GM18502 (cell line): ENCODE data around the gene BIRC6.
"Not testable (repeated sequence)": the region's sequence is repeated elsewhere in the genome, so short reads cannot be mapped to it uniquely, and the experiment has no call there.

Source experiments
- ATAC-seq: cut with Tn5 transposase; IDR thresholded peaks from one replicate; pipeline ENCODE4 v1.9.1; 2021; ENCODE audit warnings: mild to moderate bottlenecking; ENCODE audit not compliant: unreplicated experiment, poor library complexity

Gene BIRC6

DNA sequence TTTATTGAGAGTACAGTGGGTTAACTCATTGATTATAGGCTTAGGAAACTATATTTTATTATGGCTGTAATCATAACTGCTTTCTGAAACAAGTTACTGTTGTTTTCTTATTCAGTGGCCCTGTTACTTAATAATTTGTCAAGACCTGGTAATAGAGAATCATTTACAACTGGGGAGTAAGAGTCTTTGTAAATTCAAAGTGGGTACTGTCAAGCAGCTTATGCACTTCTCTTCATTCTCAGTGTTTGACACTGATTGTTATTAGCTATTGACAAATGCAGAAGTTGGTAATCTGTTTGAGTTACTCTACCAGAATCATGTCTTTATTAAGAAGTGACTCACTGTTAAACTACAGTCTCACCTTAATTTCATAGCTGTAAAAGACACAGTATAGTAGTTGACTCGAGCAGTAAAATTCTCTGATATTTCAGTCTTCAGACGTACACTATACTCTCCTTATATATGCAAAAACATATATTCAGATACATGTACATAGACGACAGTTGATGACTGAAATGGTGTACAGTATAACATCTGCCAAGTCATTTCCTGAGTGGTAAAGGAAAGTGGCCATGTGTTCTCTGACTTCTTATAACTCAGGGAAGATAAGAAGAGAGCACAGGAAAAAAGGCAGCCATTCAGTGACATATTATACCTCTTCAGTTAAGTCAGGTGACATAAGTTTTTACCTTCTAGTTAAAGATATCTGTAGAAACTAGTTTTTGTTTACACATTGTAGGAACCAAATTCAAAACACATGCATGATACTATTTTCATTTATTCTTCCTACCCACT, 235.0 kb downstream of the BIRC6 start:
- ATAC-seq: peak; percentile 77

DNA sequence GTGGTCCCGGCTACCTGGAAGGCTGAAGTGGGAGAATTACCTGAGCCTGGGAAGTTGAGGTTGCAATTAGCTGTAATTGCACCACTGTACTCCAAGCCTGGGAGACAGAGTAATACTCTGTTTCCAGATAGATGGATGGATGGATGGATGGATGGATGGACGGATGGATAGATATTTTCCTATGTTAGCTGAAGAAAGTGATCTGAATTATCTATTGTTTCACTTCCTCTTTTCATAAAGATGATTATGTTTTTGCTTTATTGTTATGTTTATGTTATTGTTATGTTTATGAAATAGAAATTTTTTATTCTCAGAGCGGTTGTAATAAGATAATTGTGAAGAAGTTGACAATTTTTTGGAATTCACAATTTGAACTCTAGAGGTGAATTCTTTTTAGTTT, 237.8 kb downstream of the BIRC6 start:
- ATAC-seq: no peak

DNA sequence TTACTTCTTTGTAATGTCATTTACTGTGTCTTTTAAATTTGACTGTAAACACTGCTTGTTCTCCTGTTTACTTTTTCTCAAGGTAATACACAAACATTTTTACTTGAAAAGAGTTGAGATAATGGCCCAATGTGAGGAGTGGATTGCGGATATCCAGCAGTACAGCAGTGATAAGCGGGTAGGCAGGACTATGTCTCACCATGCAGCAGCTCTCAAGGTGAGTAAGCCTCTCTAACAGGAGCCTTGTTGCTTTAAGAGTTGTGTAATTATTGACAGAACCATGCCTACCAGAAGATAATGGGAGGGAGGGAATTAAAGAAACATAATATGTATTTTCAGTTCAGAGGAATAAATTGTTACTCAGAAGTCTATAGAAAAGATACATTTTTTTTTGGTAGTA, 254.5 kb downstream of the BIRC6 start:
- no peak for ATAC-seq

DNA sequence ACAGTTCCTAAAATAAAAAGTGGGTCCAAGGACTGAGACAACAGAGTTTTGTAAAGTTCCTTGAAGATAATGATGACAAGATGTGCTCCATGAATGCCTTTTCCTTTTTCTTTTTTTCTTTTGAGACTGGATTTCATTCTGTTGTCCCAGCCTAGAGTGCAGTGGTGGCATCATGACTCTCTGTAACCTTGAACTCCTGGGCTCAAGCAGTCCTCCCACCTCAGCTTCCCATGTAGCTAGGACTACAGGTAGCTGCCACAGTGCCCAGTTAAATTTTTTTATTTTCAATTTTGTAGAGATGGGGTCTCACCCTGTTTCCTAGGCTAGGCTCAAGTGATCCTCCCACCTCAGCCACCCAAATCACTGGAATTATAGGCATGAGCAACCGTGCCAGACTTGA, 254.9 kb downstream of the BIRC6 start:
- ATAC-seq: no peak

DNA sequence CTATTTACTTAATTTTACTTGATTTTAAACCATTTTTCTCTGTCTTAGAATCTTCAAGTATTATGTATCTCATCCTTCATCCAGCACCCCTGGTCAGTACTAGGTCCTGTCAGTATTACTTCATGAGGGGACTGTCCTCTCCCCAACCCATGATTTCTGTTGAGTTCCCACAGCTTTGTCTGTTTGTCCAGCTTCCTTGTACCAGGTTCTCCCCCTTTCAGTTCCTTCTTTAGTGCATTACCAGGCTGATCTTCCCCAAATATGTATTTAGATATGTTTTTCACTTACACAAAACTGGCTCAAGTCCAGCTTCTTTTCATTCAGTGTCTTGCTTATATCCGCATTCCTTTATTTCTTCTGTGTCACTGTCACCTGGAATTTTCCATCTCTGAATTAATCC, 257.3 kb downstream of the BIRC6 start:
- ATAC-seq: no peak

DNA sequence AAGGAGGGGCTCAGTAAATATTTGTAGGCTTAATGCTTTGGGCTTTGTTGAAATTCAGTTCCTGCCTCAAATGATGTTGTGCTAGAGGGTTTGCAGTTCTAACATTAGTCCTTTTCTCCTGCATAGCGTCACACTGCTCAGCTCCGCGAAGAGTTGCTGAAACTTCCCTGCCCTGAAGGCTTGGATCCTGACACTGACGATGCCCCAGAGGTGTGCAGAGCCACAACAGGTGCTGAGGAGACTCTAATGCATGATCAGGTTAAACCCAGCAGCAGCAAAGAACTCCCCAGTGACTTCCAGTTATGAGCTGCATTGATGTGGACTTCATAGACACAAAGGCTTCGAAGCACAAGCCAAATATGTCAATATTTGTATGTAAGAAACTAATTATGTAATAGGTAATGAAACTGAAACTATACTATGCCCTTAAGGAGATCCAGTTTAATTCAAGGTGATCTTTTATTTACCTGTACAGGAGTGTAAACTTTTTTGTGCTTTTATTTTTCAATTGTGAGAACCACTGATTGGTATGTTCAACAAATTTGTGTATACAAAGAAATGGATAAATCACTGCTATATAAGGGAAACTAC, 260.9 kb downstream of the BIRC6 start:
- ATAC-seq: no peak

DNA sequence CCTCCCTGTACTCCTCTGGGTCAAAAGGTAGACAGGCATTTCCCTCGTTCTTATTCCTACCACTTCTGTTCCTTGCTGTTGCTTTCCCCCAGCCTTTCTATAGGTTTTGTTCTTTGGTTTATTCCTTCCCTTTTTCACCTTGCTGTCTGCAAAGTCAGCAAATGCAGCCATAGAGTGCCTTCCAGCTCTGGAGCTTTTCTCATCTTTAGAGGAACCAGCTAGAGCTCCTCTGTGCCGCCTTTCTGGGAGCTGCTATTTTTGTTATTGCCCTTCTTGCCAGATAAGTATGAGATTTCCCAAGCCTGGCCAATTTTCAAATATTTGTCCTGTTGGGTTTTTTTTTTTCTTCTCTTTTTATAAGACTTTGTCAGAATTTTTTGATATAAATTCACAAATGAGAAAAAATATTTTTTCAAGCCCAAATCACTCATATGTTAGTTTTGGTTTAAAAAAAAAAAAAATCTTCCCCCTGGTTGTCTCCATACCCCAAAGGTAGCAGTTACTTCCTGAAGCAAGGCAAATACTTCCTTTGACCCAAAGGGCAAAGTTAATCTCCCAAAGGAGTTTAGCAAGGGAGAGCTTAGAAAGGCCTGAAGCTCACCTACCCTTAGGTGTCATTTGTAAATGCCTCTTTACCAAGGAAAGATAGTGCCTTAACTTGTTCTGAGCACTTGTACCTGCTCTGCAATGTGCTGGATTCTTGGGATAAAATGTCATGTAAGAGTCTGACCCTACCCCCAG, 265.9 kb downstream of the BIRC6 start:
- ATAC-seq: no peak

DNA sequence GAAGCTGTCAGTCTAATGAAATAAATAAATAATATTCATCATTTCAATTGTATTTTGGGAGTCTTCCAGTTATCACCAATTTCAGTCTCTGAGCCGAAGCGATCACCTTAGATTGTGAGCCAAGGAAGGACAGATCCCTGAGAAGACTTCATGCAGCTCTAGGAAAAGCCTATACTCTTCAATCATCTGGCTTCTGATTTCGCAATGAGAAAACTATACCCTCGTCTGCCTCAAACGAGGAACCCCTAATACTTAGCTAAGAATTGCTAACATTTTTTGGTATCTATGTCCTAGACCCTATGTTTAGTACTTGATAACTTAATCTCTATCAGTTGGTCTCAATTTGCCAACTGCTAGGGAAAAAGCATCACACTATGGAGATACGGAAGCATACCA, 266.5 kb downstream of the BIRC6 start:
- ATAC-seq: no peak

DNA sequence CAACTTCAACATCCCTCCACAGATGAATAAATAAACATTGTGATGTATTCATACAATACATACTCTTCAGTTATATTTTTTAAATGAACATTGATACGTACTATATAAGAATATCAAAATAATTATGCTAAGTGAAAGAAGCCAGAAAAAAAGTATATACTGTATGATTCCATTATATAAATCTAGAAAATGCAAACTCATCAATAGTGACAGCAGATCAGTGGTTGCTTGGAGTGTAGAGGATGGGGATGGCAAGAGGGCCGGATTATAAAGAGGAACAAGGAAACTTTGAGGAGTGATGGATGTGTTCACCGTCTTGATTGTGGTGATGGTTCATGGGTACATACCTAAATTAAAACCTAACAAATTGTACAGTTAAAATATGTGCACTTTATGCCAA, 268.0 kb downstream of the BIRC6 start:
- ATAC-seq: no peak

DNA sequence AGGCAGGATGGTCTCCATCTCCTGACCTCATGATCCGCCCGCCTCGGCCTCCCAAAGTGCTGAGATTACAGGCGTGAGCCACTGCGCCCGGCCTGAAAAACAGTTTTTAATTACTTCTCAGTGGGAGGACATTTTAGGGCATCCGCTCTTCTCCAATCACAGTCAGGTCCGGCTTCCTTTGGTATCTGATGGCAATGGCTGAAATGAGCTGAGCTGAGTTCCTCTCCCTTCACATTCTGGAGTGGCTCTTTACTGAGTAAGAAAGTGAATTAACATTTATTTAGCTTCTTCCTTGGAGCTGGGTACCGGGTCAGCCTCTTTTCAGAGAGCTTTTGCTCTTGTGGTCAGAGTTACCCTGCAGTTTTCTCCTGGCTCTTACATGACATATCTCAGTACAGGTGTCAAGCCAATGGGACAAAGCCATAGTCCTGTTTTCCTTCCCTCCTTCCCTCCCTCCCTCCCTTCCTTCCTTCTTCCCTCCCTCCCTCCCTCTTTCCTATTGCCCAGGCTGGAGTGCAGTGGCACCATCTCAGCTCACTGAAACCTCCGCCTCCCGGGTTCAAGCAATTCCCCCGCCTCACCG, 269.9 kb downstream of the BIRC6 start:
- ATAC-seq: no peak

DNA sequence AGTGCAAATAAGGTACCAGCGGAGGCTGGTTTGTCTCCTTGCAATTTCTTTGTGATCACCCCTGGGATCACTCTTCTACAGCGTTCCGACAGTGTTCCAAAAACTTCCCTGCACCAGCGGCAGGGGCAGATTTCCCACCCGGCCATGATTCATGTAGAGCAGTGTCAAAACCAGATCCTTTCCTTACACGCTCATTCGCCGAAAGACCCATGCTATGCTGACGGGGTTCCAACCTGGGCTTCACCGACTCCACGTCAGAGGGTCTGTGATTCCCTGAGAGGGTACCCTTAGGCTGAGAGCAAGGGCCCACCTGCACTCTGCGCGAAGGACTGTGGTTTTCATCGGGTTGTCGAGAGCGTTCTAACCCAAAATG, 270.6 kb downstream of the BIRC6 start:
- ATAC-seq: peak; percentile 37

DNA sequence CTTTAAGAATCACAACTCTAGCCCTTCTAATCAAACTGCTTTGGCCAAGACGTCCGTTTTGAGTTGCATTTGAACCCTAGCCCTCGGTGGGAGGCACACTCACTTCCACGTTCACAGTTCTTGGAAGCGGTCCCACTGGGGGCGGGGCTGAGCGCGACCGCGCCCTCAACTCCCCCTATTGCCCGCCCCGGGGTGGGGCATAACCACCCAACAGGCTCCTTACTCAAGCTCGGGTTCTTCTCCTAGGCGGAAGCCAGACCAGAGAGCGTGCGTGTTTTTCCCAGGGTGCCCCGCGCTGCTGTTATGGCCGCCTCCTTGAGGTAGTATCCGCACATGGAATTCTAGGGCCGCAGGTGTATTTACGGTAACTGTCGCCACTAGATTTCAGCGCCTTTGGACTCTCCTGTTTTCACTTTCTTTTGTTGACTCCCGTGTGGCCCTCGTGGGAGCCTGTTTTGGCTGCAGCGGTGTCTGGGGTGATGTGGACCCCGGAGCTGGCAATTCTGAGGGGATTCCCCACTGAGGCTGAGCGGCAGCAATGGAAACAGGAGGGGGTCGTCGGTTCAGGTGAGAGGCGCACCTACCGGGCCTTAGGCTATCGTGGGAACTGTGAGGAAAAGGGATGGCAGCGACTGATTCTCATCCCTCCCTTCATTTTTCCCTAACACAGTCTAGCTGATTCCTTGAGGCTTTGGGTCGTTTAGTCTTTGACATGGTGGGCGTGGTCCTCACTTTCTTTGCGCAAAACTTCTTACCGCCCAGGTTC, 271.2 kb downstream of the BIRC6 start, which contains the start of gene TTC27:
TTC27 (plus strand) TSS at position 237 of the 766 bp plus-strand sequence; CDS start at position 480, 243 bp downstream.
- ATAC-seq: peak; percentile 100

DNA sequence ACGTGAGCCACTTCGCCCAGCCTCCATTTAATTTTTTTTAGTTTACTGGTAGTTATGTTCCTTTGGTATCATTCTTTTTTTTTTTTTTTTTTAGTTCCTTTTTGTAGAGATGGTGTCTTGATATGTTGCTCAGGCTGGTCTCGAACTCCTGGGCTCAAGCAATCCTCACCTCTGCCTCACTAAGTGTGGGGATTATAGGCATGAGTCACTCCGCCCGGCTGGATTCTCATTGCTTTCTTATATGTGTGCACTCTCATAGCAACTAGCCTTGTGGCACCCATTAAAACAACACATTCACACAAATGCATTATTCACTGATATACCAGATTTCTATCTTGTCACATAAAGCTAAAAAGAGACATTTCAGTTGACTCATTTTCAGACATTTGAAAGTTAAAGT, 275.3 kb downstream of the BIRC6 start:
- no peak for ATAC-seq

DNA sequence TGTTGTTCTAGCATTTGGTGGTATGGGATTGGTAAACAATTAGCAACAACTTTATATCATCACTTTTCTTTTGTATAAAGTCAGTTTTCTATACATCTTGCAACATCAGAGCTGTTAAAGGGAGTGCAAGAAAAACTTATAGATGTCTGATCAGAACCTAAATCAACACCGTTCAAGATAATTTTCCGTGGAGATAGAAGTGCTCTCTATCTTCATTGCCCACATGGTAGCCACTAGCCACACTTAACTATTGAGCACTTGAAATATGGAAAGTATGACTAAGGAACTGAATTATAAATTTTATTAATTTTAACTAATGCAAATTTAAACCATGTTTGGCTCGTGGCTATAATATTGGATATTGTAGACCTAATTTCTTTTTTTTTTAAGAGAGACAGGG, 276.2 kb downstream of the BIRC6 start:
- ATAC-seq: no peak

DNA sequence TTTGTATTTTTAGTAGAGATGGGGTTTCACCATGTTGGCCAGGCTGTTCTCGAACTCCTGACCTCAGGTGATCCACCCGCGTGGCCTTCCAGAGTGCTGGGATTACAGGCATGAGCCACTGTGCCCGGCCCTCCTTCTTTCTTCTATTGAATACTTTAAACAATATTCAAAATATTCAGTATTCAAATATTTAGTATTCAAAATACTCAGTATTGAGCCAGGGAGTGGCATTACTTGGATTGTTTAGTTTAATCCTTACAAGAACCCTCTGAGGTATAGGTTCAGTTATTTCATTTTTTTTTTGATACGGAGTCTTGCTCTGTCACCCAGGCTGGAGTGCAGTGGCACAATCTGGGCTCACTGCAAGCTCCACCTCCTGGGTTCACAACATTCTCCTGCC, 281.7 kb downstream of the BIRC6 start:
- not testable (repeated sequence) for ATAC-seq

DNA sequence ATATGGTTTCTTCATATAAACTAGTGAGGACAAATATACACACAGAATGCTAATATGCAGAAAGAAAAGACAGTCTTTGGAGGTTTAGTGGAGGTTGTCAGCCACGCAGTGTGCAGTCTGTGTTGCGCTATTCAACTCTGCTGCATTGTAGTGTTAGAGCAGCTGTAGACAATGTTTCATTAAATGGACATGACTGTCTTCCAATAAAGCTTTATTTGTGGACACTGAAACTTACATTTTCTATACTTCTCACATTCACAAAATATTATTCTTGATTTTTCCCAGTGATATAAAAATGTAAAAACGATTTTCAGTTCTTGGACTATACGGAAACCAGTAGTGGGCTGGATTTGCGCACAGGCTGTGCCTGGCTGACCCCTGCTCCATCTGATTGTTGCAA, 284.4 kb downstream of the BIRC6 start:
- ATAC-seq: no peak

DNA sequence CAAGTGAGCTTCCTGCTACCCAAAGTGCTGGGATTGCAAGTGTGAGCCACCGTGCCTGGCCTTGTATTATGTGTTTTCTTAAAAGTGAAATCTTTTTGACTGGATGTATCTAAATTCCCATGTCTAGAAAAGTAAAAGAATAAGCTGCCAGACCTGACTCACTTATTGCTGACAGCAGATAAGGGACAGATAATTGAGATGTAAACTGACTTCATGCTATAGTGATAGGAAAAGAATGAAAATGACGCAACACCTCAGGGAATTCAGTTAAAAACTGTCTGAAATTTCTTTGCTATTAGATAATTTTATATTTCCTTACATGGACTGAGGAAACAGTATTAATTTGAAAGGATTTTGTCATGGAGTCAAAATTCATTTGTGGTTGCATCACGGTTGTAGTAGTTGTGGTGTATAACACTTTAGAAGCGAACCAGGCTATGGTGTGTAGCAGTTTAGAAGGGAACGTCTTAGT, 290.4 kb downstream of the BIRC6 start:
- ATAC-seq: no peak

DNA sequence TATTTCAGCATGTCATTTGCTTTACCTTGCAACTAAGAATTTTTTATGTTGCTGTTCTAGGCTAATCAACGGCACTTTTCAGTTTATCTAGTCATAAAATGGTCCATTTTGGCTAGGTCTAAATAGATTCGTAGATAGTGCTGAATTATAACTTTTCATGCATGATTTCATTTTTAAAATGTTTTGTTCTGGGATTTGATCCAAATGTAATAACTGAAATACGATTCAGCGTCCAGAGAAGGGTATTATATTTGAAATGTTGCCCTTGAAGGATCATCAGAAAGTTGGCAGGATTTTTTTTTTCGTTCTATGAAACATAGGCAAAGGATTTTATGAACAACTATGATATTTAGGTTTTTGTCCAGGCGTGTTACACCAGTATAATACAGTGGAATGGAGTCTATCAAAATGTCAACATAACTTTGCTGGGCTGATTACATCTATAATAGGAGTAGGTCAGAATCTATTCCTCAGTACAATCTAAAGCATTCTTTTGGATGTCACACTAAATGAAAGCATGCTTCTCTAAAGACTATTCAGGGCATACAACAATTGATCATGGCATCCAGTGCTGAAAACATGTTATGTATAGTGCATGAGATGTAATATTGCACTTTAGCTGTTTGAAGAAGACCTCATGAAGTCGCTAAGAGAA, 295.9 kb downstream of the BIRC6 start:
- ATAC-seq: no peak

DNA sequence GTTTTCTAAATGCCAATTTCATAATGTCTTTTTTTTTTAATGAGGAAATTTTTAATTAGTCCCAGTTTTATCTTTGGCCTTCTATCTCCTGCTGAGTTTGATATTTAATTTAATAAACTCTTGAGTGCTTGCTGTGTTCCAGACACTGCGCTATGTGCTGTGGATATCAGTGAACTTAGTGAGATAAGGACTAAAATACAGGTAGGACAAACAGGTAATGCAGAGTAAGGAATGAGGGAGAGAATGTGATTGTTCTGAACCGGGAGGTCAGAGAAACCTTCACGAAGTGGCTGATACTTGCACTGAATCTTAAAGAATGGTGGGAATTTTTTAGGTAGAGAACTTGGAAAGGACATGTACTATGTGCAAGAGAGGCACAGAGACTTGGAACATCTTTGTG, 299.2 kb downstream of the BIRC6 start:
- no peak for ATAC-seq

DNA sequence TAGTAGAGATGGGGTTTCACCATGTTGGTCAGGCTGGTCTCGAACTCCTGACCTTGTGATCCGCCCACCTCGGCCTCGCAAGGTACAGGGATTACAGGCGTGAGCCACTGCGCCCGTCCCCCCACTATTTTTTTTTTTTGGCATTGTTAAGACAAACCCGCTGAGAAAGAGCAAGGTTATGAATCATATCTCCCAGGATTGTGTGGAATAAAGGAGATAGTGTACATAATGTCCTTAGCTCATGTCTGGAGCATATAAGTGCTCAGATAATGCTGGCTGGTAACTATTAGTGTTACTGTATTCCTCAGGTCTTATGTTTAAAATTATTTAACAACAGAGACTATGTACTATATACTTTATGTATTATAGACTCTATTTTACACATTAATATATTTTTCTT, 307.0 kb downstream of the BIRC6 start:
- ATAC-seq: no peak
